Ishikawa (cell line): ENCODE measurements around the gene IL31.

Experiments used
- CEBPB ChIP-seq: IDR thresholded peaks from 2 replicates; pipeline ENCODE4 v1.6.1; 2012
- CREB1 ChIP-seq: IDR thresholded peaks from 2 replicates; pipeline ENCODE4 v1.6.1; 2012; ENCODE audit warnings: low read depth
- EP300 ChIP-seq: IDR thresholded peaks from 2 replicates; pipeline ENCODE4 v1.6.1; 2012; ENCODE audit warnings: borderline replicate concordance
- FOXM1 ChIP-seq: IDR thresholded peaks from 2 replicates; pipeline ENCODE4 v1.6.1; 2012; ENCODE audit warnings: low read depth, borderline replicate concordance
- NFIC ChIP-seq: IDR thresholded peaks from 2 replicates; pipeline ENCODE4 v1.6.1; 2012
- RAD21 ChIP-seq: IDR thresholded peaks from 2 replicates; pipeline ENCODE4 v1.6.1; 2012; ENCODE audit warnings: low read depth
- TAF1 ChIP-seq: IDR thresholded peaks from 2 replicates; pipeline ENCODE4 v1.6.1; 2012; ENCODE audit warnings: low read depth, mild to moderate bottlenecking

DNA sequence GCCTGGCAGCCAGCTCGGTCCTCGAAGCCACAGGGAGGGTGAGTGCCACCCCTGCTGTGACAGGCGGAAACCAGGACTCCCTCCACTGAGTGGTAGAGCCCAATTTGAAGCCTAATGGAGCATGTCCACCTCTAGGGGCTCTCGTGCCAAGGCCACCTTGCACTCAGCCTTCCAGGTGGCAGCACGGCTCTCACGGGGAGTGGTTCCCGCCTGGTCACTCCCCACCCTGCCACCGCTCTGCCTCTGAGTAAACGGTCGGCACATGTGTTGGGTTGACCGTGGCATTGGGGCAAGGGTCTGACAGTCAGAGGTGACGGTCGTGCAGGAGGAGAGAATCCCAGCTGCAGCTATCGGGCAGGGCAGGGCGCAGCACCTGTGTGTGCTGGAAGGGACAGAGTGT, 34.8 kb downstream of the IL31 start:
- no peak for TF ChIP-seq TAF1
- TF ChIP-seq CEBPB: no peak
- TF ChIP-seq EP300: peak; percentile 63; the same call in 1 of the 2 replicates
- peak; percentile 90 for TF ChIP-seq NFIC
- TF ChIP-seq RAD21: no peak
- no peak for TF ChIP-seq CREB1
- no peak for TF ChIP-seq FOXM1
